ENCODE data around the gene MED6.

The MED6 gene

DNA sequence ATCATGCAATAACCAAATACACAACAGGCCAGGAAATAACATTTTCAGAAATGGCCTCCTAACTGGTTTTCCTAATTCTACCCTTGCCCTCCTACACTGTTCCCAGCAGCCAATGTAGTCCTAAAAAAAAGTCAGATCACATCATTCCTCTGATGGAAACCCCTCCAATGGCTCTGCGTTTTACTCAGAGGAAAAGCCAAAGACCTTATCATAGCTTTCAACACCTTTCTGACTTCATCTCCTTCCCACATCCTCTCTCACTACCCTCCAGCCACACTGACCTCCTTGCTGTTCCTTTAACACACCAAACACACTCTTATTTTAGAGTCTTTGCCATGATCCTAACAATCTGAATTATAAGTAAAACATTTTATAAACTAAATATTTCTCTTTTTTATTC, 1.1 kb downstream of the MED6 start:
- no peak for DNase-seq (ENCODE audit: low read depth, low spot score)

DNA sequence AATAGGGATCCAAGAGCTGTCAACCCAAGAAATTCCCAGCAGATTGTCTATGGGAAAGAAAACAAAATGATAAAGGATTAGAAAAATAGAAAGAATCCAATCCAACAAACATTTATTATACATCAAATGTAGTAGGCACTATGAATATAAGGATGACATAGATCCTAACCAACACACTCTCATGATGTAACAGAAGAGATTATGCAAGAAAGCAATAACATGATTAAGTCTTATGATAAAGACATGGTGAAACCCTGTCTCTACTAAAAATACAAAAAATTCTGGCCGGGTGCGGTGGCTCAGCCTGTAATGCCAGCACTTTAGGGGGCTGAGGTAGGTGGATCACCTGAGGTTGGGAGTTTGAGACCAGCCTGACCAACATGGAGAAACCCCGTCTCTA, 2.7 kb downstream of the MED6 start:
- DNase-seq (ENCODE audit: low read depth, low spot score): no peak

DNA sequence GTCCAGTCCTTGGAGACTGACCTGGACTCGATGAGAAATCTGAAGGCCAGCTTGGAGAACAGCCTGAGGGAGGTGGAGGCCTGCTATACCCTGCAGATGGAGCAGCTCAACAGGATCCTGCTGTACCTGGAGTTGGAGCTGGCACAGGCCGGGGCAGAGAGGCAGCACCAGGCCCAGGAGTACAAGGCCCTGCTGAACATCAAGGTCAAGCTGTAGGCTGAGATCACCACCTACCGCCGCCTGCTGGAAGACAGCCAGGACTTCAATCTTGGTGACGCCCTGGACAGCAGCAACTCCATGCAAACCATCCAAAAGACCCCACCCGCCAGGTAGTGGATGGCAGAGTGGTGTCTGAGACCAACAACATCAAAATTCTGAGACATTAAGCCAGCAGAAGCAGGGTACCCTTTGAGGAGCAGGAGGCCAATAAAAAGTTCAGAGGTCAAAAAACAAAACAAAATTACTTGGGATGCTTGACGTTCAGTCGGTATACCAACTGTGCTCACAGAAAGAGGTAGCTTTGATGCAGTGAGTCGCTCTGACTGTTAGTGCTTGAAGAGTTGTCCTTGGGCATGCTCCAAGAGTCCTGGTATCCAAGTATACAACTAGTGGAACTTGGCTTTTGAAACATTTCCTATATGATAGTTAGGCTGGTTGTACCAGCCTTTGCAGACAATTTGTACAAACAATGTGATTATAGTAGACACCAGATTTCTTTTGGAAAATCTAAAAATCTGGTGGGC, 4.8 kb downstream of the MED6 start:
- DNase-seq (ENCODE audit: low read depth, low spot score): no peak

DNA sequence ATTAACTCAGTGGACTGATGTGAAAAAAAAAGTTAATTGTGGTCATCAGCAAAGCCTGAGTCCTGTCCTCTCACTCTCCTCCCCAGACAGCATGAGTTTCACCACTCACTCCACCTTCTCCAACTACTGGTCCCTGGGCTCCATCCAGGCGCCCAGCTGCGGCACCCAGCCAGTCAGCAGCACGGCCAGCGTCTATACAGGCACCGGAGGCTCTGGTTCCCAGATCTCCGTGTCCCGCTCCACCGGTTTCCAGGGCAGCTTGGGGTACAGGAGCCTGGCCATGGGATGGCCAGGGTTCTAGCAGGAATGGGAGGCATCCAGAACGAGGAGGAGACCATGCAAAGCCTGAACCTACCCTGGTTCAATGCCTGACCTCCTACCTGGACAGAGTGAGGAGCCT, 6.0 kb downstream of the MED6 start:
- DNase-seq (ENCODE audit: low read depth, low spot score): no peak

DNA sequence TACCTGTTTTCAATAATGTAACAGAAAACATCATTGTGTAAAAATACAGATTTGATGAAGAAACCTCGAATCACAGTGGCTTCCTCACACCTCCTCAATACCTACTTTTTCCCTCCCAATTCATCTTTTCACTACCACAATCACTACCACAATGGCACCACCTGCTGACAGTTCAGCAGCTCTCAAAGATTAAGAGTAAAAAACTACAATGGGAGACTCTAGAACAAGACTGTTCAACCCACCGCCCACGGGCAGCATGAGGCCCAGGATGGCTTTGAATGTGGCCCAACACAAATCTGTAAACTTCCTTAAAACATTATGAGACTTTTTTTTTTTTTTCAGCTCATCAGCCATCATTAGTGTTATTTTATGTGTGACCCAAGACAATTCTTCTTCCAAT, 15.2 kb downstream of the MED6 start:
- DNase-seq (ENCODE audit: low read depth, low spot score): no peak

DNA sequence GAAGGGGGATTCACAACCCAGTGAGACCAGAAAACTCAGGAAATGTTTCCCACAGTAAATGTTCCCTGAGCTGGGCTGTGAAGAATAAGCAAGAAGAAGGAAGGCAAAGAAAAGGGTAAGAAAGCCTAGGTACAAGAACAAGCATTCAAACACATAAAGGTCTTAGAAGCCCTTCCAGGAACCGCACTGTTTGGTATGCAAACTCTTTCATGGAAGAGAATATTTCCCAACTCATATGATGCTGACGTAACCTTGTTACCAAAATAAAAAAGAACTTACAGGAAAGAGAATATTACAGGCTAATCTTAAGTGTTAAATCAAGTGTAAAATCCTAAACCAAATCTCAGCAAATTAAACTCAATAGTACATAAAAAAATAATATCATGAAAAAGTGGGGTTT, 23.6 kb downstream of the MED6 start:
- no peak for DNase-seq (ENCODE audit: low read depth, low spot score)

DNA sequence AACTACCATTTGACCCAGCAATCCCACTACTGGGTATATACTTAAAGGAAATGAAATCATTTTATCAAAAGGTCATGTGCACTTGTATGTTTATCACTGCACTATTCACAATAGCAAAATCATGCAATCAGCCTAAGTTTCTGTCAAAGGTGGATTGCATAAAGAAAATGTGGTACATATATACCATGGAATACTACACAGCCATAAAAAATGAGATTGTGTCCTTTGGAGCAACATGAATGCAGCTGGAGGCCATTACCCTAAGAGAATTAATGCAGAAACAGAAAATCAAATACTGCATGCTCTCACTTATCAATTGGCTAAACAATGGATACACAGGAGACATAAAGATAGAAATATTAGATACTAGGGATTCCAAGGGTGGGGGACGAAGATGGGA, 27.4 kb downstream of the MED6 start:
- no peak for DNase-seq (ENCODE audit: low read depth, low spot score)

DNA sequence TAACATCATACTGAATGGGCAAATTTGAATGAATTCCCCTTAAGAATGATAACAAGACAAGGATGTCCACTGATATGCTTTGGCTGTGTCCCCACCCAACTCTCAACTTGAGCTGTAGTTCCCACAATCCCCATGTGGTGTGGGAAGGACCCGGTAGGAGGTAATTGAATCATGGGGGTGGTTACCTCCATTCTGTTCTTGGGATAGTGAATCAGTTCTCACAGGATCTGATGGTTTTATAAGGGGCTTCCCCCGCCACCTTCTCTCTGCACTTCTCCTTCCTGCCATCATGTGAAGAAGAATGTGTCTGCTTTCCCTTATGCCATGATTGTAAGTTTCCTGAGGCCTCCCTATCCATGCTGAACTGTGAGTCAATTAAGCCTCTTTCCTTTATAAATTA, 29.3 kb downstream of the MED6 start:
- no peak for DNase-seq (ENCODE audit: low read depth, low spot score)

DNA sequence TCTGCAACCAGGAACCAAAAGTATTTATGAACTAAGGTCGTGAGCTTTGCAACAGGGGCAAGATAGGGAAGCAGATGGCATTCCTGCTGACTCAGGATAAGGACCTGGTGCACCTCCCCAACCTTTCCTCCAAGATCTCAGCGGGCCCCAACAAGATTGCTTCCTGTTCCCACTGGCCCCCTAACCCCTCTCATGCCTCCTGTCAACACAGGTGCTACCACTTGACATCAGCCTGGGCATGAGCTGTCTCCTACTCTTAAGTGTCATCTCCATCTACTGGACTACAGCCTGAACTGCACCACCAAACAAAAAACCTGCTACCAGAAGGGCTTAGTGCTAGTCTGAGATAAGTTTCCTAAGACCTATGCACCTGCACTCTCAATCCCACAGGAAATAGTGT, 32.7 kb downstream of the MED6 start:
- peak; percentile 60 for DNase-seq (ENCODE audit: low read depth, low spot score)

DNA sequence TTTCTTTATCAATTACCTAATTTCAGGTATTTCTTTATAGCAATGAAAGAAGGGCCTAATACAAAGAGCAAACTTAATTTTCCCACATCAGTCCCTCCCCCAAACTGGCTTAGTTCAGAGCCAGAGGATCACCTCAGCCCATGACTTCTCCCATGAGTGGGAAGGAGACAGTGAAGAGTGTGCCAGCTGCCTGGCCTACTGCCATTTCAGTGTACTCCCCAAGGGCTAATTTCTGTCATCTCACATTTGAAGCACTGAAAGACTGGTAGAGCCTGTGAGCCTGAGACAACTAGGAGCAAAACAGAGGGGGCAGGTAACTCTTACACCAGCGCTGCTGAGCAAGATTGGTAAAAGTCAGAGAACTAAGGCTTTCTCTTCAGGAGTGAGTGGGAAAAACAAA, 36.6 kb downstream of the MED6 start:
- no peak for DNase-seq (ENCODE audit: low read depth, low spot score)

DNA sequence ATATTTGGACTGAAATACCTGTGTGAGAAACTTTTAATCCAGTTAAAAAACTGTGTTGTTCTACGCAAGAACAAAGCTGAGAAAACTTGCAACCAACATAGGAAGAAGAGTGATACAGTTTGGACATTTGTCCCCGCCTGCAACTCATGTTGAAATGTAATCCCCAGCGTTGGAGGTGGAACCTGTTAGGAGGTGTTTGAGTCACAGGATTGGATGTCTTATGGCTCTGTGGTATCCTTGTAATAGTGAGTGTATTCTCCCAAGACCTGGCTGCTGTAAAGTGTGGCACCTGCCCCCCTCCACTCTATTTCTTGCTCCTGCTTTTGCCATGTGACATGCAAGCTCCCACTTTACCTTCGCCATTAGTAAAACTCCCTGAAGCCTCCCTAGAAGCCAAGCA, 37.0 kb downstream of the MED6 start:
- no peak for DNase-seq (ENCODE audit: low read depth, low spot score)

DNA sequence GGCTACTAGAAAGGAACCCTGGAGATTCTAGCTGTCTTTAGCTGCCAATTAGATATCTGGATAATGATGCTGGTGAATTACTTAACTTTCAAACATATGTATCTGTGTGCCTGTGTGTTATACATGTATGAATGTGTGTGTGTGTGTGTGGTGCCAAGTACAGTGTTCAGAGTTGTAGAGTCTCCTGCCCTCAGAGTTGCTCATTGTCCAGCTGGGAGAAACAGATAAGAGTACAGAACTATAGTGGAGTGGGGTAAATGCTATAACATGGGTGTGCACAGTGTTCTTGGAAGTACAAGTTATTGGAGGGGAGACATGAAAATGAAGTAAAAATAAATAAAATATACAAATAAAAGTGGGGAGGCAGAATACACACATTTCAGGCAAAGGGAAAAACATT, 42.1 kb downstream of the MED6 start:
- DNase-seq (ENCODE audit: low read depth, low spot score): no peak

DNA sequence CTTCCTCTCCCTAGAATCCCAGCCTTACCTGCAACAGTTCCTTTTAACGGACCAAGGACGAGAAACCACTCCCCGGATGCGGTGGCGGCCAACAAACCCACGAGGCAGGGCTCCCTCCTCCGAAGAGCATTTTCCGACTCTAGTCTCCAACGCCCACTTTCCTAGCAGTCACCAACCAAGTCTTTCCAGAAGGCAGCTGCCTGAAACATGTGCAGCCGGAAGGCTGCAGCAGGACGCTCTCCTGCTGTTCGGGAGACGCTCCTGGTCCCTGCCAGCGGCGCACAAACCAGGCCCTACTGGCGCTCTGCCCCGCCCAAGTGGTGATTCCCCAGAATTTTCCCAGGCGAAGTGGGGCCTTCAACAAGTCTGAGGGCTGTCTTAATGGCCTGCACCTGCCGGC, 44.6 kb downstream of the MED6 start:
- no peak for DNase-seq (ENCODE audit: low read depth, low spot score)

DNA sequence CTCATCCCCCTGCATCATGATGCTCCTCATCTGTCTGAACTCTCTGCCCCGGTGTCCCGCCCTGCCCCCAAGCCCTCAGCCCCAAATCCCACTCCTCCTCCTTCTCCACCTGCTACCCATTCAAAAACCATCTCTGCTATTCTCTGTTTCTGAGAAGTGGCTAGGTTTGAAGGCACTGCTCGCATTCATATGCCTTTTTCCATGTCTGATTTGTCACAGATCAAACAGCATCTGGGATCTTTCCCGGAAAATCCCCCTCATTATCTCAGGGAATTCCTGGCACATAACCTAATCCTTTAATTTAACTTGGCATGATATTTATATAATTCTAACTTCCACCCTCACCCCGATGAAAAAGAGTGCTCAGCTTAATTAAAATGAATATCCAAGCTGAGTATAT, 62.4 kb downstream of the MED6 start:
- DNase-seq (ENCODE audit: low read depth, low spot score): no peak

DNA sequence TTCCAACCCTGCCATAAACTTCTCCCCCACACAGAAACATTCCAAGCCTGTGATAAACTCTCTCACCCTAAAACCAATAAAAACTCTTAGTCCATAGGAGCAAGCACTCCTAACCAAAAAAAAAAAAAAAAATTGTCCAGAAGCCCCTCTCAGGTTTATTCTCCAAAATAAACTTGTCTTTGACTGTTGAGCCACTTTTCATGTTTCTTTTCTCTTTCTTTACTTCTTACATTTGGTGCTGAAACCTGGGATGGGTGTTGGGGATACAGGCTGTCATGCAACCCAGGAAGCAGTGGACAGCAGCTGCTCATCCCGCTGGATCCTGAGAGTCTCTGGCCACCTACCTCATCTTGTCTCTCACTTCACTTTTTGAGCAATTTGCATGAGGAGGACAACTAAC, 63.6 kb downstream of the MED6 start:
- DNase-seq (ENCODE audit: low read depth, low spot score): peak; percentile 3

DNA sequence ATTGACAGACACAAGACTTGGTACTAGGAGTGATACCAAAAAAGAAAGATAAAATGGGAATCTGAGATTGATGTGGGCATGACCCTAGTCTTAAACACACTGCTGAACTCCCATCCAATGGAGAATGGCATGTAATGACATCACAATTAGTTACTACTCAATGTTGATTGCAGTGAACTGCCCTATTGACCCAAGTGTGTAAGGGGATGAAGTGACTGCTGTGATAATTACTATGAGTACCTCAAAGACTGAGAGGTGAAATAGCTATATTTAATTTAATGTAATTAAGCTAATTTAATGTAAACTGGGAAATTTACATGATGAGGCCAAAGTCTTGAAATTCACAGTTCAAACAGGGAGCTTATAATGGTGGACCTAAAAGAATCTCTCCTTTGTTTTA, 65.6 kb downstream of the MED6 start, which contains the start of gene ADAM20:
Gene ADAM20, minus strand, starts transcription at position 101 of the 400 bp plus-strand sequence. CDS start 10,247 bp downstream, outside the sequence.
- no peak for DNase-seq (ENCODE audit: low read depth, low spot score)

All from ELF-1 (cell line).